Right lobe of liver (tissue), 4 donors: ENCODE measurements around the gene CRBN.

Experiments
- POLR2A ChIP-seq: fragments of 450-650 bp; IDR thresholded peaks from one replicate; pipeline ENCODE4 v1.6.1; 2017; ENCODE audit warnings: antibody characterized with exemption, mild to moderate bottlenecking
- TF ChIP-seq, protein P1 (sequence below), 4 donors: fragments of 200-600 bp in 3 of 4; fragments of 450-650 bp in 1 of 4; IDR thresholded peaks; one replicate each; pipeline versions ENCODE4 v1.5.1 to v1.8.0; 2016 to 2022; ENCODE audit warnings: antibody characterized with exemption in 4 of 4, mild to moderate bottlenecking in 2 of 4
- donor health status: DM: no; HTN: no; CAD: no.
- donor health status: DM: no; HTN: no; CAD: no.
- donor health status: DM: no; HTN: yes; CAD: no.

DNA sequence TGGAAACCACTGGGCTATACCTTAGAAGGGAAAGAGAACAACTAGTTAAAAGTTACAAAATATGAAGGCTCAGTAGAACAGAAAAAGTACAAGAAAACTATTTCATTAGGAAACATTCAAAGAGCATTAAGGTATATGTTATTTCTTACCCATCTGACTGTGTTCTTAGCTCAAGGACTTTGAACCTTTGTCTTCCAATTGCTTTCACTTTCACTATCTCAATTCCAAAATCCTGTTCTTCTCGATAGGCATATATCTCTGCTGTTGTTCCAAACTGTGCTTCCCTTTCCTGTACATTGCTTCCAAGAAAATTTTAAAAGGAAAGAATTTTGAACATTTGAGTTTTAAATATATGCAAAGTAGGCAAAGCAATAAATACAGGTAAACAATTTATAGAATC is 6.9 kb downstream of the CRBN start:
- TF ChIP-seq, protein P1, sequence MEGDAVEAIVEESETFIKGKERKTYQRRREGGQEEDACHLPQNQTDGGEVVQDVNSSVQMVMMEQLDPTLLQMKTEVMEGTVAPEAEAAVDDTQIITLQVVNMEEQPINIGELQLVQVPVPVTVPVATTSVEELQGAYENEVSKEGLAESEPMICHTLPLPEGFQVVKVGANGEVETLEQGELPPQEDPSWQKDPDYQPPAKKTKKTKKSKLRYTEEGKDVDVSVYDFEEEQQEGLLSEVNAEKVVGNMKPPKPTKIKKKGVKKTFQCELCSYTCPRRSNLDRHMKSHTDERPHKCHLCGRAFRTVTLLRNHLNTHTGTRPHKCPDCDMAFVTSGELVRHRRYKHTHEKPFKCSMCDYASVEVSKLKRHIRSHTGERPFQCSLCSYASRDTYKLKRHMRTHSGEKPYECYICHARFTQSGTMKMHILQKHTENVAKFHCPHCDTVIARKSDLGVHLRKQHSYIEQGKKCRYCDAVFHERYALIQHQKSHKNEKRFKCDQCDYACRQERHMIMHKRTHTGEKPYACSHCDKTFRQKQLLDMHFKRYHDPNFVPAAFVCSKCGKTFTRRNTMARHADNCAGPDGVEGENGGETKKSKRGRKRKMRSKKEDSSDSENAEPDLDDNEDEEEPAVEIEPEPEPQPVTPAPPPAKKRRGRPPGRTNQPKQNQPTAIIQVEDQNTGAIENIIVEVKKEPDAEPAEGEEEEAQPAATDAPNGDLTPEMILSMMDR (IDR thresholded peaks at IDR 0.05) = no peak
- no peak for TF ChIP-seq POLR2A
